PC-9 (cell line): ENCODE measurements around the gene CHD5. TPM values are rescaled to one million over a fixed set of nuclear protein-coding genes. Genes with fewer than 3 reads are reported as not detected.

Source experiments
- BruUV-seq: library from RNA; stranded (reverse); fragments of 400-500 nt; replicated peaks from 2 replicates; lab custom pipeline; 2021; lab: Mats Ljungman, UMichigan
- CTCF ChIA-PET: fragments of 300-600 bp; sonication (Branson Sonifier 250); formaldehyde crosslinking; loops from one replicate; lab custom pipeline; 2022; ENCODE audit warnings: antibody characterized with exemption; lab: Charles Lee
- POLR2A ChIA-PET: fragments of 300-600 bp; sonication (Branson Sonifier 250); formaldehyde crosslinking; loops from one replicate; lab custom pipeline; 2022; ENCODE audit warnings: antibody characterized with exemption; ENCODE audit not compliant: unreplicated experiment; lab: Charles Lee
- DNase-seq, 2 experiments: peaks; one replicate each; pipeline versions ENCODE4 v3.0.0 to v3.0.0-alpha.2; 2015 to 2022; ENCODE audit warnings: mixed read lengths in 1 of 2
- H2AFZ ChIP-seq: fragments of 200-600 bp; sonication (generic); 2 replicates; pipeline ENCODE4 v1.8.1; 2017; ENCODE audit warnings: antibody characterized with exemption
- H3F3A ChIP-seq: fragments of 200-600 bp; sonication (generic); 2 replicates; pipeline ENCODE4 v1.8.1; 2017; ENCODE audit warnings: antibody characterized with exemption, mild to moderate bottlenecking, low read depth; ENCODE audit not compliant: insufficient read depth
- H3K27ac ChIP-seq: fragments of 200-600 bp; sonication (generic); 2 replicates; pipeline ENCODE4 v1.6.1; 2016; ENCODE audit warnings: mixed run types
- H3K27me3 ChIP-seq: fragments of 200-600 bp; sonication (generic); 2 replicates; pipeline ENCODE4 v1.6.1; 2016; ENCODE audit warnings: low read depth, mixed run types; ENCODE audit not compliant: insufficient read depth
- H3K36me3 ChIP-seq: fragments of 200-600 bp; sonication (generic); 2 replicates; pipeline ENCODE4 v1.6.1; 2016; ENCODE audit warnings: low read depth, mixed run types
- H3K4me1 ChIP-seq: fragments of 200-600 bp; sonication (generic); replicated peaks from 2 replicates; pipeline ENCODE4 v1.6.1; 2016; ENCODE audit warnings: mixed run types; ENCODE audit not compliant: insufficient read depth
- H3K4me2 ChIP-seq: fragments of 200-600 bp; sonication (generic); 2 replicates; pipeline ENCODE4 v1.6.1; 2017; ENCODE audit warnings: mixed run types
- H3K4me3 ChIP-seq: fragments of 200-600 bp; sonication (generic); 2 replicates; pipeline ENCODE4 v1.6.1; 2016; ENCODE audit warnings: mixed run types
- H3K79me2 ChIP-seq: fragments of 200-600 bp; sonication (generic); 2 replicates; pipeline ENCODE4 v1.6.1; 2017; ENCODE audit warnings: low read depth, mixed run types
- H3K9me2 ChIP-seq: fragments of 200-600 bp; sonication (generic); 2 replicates; pipeline ENCODE4 v1.8.1; 2017; ENCODE audit warnings: mild to moderate bottlenecking; ENCODE audit not compliant: insufficient read depth
- H3K9me3 ChIP-seq: fragments of 200-600 bp; sonication (generic); 2 replicates; pipeline ENCODE4 v1.8.1; 2016; ENCODE audit warnings: low read depth; ENCODE audit not compliant: insufficient read depth
- H4K20me1 ChIP-seq: fragments of 200-600 bp; sonication (generic); 2 replicates; pipeline ENCODE4 v1.8.1; 2017; ENCODE audit not compliant: insufficient read depth
- EZH2 ChIP-seq: fragments of 200-600 bp; sonication (generic); IDR thresholded peaks from 2 replicates; pipeline ENCODE4 v1.8.0; 2017; ENCODE audit warnings: antibody characterized with exemption, low read depth
- intact Hi-C: fragments of 100-400 bp; cut with micrococcal nuclease; formaldehyde crosslinking; loops from one replicate; pipeline ENCODE4 v1.10.0; 2022; ENCODE audit not compliant: unreplicated experiment
- total RNA-seq: library from RNA; stranded (reverse); gene quantifications from 2 replicates; pipeline ENCODE4 v1.2.3, GENCODE V29; 2021
- TF ChIP-seq, protein P1 (sequence below): fragments of 200-600 bp; sonication (generic); conservative IDR thresholded peaks from 2 replicates; pipeline ENCODE4 v1.6.1; 2017; ENCODE audit warnings: mixed run types, antibody characterized with exemption, mild to moderate bottlenecking, moderate library complexity

Gene CHD5
- total RNA-seq, 1 experiment from 2014 or later, result 0.50 TPM

DNA sequence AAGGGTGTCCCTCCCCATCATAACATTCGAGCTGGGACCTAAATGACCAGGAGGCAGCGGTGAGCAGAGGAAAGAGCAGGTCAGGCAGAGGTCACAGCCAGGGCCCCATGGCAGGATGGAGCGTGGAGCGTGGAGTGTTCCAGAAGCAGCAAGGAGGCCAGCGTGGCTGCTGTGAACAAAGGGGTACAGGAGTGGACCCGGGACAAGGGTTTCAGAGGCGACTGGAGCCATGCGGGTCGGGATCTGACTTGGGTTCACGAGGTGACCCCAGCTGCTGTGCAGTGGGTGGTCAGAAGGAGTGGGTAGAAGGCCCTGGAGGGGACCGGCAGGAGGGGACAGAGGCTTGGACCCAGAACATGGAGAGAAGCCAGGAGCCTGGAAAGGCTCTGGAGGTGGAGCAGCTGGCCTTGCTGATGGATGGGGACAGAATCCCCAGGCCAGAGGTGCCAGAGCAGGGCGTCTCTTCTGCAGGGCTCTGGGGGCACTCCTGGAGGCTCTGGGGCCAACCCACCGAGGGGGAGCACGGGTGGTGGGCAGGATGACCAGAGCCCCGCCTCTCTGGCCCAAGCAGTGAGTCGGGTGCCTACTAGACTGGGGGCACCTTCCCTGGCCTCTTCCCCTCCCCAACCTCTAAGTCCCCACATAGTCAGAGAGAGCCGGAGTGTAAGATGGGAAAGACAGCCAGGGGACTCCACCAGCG lies 2.3 kb downstream of the CHD5 start:
- TF ChIP-seq, protein P1, sequence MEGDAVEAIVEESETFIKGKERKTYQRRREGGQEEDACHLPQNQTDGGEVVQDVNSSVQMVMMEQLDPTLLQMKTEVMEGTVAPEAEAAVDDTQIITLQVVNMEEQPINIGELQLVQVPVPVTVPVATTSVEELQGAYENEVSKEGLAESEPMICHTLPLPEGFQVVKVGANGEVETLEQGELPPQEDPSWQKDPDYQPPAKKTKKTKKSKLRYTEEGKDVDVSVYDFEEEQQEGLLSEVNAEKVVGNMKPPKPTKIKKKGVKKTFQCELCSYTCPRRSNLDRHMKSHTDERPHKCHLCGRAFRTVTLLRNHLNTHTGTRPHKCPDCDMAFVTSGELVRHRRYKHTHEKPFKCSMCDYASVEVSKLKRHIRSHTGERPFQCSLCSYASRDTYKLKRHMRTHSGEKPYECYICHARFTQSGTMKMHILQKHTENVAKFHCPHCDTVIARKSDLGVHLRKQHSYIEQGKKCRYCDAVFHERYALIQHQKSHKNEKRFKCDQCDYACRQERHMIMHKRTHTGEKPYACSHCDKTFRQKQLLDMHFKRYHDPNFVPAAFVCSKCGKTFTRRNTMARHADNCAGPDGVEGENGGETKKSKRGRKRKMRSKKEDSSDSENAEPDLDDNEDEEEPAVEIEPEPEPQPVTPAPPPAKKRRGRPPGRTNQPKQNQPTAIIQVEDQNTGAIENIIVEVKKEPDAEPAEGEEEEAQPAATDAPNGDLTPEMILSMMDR, result no peak
- no peak for TF ChIP-seq EZH2
- Histone ChIP-seq H3K4me1 (no peaks in the 10 kb centered on the region), H3K79me2 (no peaks in the 10 kb centered on the region), H4K20me1 (no peaks in the 10 kb centered on the region), H2AFZ (no peak overlapping the region), H3K4me2 (no peak overlapping the region), H3K9me2 (no peaks in the 10 kb centered on the region), H3K36me3 (no peaks in the 10 kb centered on the region), H3K9me3 (no peaks in the 10 kb centered on the region), H3K27me3 (no peaks in the 10 kb centered on the region), H3K27ac (no peak overlapping the region), H3F3A (0 out of 2 replicates have a peak, but pooled peaks cover 2% of the 10 kb centered on the region), H3K4me3 (no peak overlapping the region)
- ChIA-PET CTCF (no interaction called here), POLR2A (no interaction called here)
- no peak for DNase-seq
- intact Hi-C loops, result no loop called here
- no TSS peak for BruUV-seq

DNA sequence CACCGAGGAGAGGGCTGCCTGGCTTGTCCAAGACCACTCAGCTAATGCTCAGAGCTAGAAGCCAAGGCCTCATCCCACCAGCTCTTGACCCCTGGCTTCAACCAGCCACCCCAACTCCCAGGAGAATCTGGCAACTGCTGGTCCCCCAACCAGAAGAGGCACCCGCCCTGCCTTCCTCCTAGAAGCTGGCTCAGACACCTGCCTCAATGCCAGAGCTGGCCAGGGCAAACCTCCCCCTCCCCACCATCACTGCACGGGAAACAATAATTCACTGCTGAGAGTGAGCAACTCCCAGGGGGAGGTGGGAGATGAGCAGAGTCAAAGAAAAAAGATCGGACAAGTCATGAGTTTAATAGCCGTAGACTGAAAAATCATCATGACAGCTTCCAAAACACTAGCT lies 3.3 kb downstream of the CHD5 start:
- no peak for DNase-seq
- Histone ChIP-seq H3K79me2 (no peaks in the 10 kb centered on the region), H3F3A (no peaks in the 10 kb centered on the region), H3K36me3 (no peaks in the 10 kb centered on the region), H3K4me2 (no peak overlapping the region), H3K27me3 (no peaks in the 10 kb centered on the region), H3K9me2 (no peaks in the 10 kb centered on the region), H4K20me1 (no peaks in the 10 kb centered on the region), H2AFZ (no peak overlapping the region), H3K9me3 (no peaks in the 10 kb centered on the region), H3K27ac (no peak overlapping the region), H3K4me3 (no peak overlapping the region), H3K4me1 (peaks cover 6% of the 10 kb centered on the region; the same call in 1 of the 2 replicates)
- CTCF ChIA-PET, result no interaction called here
- BruUV-seq, result no TSS peak
- POLR2A ChIA-PET, result interaction anchor here (0.6 kb wide), 1 partner anchor 455 kb away, joined by 6 read pairs; no protein-coding TSS in a partner anchor
- TF ChIP-seq, protein P1, result no peak
- no peak for TF ChIP-seq EZH2
- intact Hi-C loops, result no loop called here

DNA sequence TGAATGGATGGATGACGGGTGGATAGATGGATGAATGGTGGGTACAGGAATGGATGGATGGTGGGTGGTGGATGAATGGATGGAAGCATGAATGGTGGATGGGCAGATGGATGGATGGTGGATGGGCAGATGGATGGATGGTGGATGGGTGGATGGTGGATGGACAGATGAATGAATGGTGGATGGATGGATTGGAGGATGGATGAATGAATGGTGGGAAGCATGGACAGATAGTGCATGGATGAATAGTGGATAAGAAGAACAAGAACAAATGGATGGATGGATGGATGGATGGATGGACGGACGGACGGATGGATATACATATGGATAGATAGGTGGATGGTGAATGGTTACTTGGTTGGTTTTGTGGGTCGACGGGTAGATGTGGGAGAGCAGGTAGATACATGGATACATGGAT lies 4.7 kb downstream of the CHD5 start:
- H3K79me2 ChIP-seq, result no peaks in the 10 kb centered on the region
- no TSS peak for BruUV-seq
- H2AFZ ChIP-seq, result no peak overlapping the region
- no peaks in the 10 kb centered on the region for H4K20me1 ChIP-seq
- no peaks in the 10 kb centered on the region for H3F3A ChIP-seq
- no peaks in the 10 kb centered on the region for H3K9me2 ChIP-seq
- ChIA-PET POLR2A (no interaction called here), CTCF (no interaction called here)
- H3K4me1 ChIP-seq, result peaks cover 6% of the 10 kb centered on the region; the same call in 1 of the 2 replicates
- no peak for DNase-seq
- H3K36me3 ChIP-seq, result no peaks in the 10 kb centered on the region
- no peak overlapping the region for H3K27ac ChIP-seq
- no peak overlapping the region for H3K4me2 ChIP-seq
- H3K4me3 ChIP-seq, result no peak overlapping the region
- TF ChIP-seq EZH2, result no peak
- TF ChIP-seq, protein P1, result no peak
- intact Hi-C loops, result no loop called here
- no peaks in the 10 kb centered on the region for H3K27me3 ChIP-seq
- H3K9me3 ChIP-seq, result no peaks in the 10 kb centered on the region
